ENCODE results near the gene DIRAS1. TPM values are rescaled to one million over a fixed set of nuclear protein-coding genes. Genes with fewer than 3 reads are reported as not detected.

Gene DIRAS1
- total RNA-seq, 1 experiment from 2014 or later, result 25.0 TPM

- TF ChIP-seq FOXJ3 (CRISPR knock-in tag; IDR thresholded peaks at IDR 0.05; ENCODE audit: borderline replicate concordance) (no peak), SP1 (CRISPR knock-in tag; conservative IDR thresholded peaks at IDR 0.05) (no peak), TEAD1 (CRISPR knock-in tag; IDR thresholded peaks at IDR 0.05) (no peak), GTF2I (CRISPR knock-in tag; conservative IDR thresholded peaks at IDR 0.05) (no peak), MLX (CRISPR knock-in tag; IDR thresholded peaks at IDR 0.05) (no peak), ATF6 (CRISPR knock-in tag; IDR thresholded peaks at IDR 0.05) (no peak), ETV6 (CRISPR knock-in tag; IDR thresholded peaks at IDR 0.05) (no peak), ZNF416 (CRISPR knock-in tag; IDR thresholded peaks at IDR 0.05) (no peak)
Observed at GRCh38 chr19:2731181-2731995, 10.2 kb upstream of the DIRAS1 start (continued).

- peaks cover 5% of the 10 kb centered on the region; the same call in 1 of the 2 replicates for H3K27me3 Mint-ChIP-seq (ENCODE audit: low read depth)
- CTCF ChIA-PET, result no interaction called here
Observed at GRCh38 chr19:2729943-2730818, 9.0 kb upstream of the DIRAS1 start.

More at GRCh38 chr19:2729943-2730818, 9.0 kb upstream of the DIRAS1 start:
- Mint-ChIP-seq H3K9me3 (no peaks in the 10 kb centered on the region), H3K27ac (no peak overlapping the region), H3K4me3 (no peak overlapping the region), H3K36me3 (peaks cover 9% of the 10 kb centered on the region), H3K4me1 (0 out of 2 replicates have a peak, but pooled peaks cover 3% of the 10 kb centered on the region)
- DNase-seq (ENCODE audit: low spot score), result no peak
- TF ChIP-seq ETV6 (CRISPR knock-in tag; IDR thresholded peaks at IDR 0.05) (no peak), ERG (CRISPR knock-in tag; IDR thresholded peaks at IDR 0.05) (no peak), RORB (CRISPR knock-in tag; IDR thresholded peaks at IDR 0.05) (no peak), ZNF512 (CRISPR knock-in tag; IDR thresholded peaks at IDR 0.05; ENCODE audit: borderline replicate concordance) (no peak), ATF1 (CRISPR knock-in tag; IDR thresholded peaks at IDR 0.05) (no peak), HMGXB4 (CRISPR knock-in tag; IDR thresholded peaks at IDR 0.05) (no peak), SMAD3 (CRISPR knock-in tag; IDR thresholded peaks at IDR 0.05; ENCODE audit: borderline replicate concordance) (no peak), NFYB (CRISPR knock-in tag; conservative IDR thresholded peaks at IDR 0.05; ENCODE audit: low read depth) (no peak), ZNF425 (CRISPR knock-in tag; conservative IDR thresholded peaks at IDR 0.05) (no peak)
- POLR2A ChIA-PET, result interaction anchor here (0.5 kb wide), 1 partner anchor 235 kb away, joined by 4 read pairs; no protein-coding TSS in a partner anchor
- no peak for ATAC-seq

Measured in WTC11 (cell line).